Activated naive CD4-positive, alpha-beta T cell treated with anti-CD3 and anti-CD28 coated beads, Interleukin-2, amount 10 ng/mL, durations not matched to agents 7 days and 5 days (primary cell): ENCODE results near the gene COL4A1.
A peak's percentile ranks its signal among the peaks of the same experiment; 100 is the strongest.

Source experiments
- CTCF ChIA-PET: fragments of 350-600 bp; sonication (Branson Sonifier 250); formaldehyde crosslinking; loops from one replicate; lab custom pipeline; 2021; ENCODE audit warnings: antibody characterized with exemption; lab: Charles Lee
- DNase-seq: peaks from one replicate; pipeline ENCODE4 v3.0.0-alpha.2; 2020
- H3K27ac Mint-ChIP-seq: one replicate; pipeline ENCODE4 v1.8.0; 2021; ENCODE audit warnings: mild to moderate bottlenecking, moderate library complexity, mixed read lengths
- H3K27me3 Mint-ChIP-seq: one replicate; pipeline ENCODE4 v1.8.0; 2021; ENCODE audit warnings: mild to moderate bottlenecking, mixed read lengths
- H3K36me3 Mint-ChIP-seq: one replicate; pipeline ENCODE4 v1.8.0; 2021; ENCODE audit warnings: mixed read lengths
- H3K4me1 Mint-ChIP-seq: one replicate; pipeline ENCODE4 v1.8.0; 2021; ENCODE audit warnings: mixed read lengths
- H3K4me3 Mint-ChIP-seq: one replicate; pipeline ENCODE4 v1.8.0; 2021; ENCODE audit warnings: mild to moderate bottlenecking, moderate library complexity, mixed read lengths
- H3K9me3 Mint-ChIP-seq: one replicate; pipeline ENCODE4 v1.8.0; 2021; ENCODE audit warnings: mixed read lengths

The COL4A1 gene

DNA sequence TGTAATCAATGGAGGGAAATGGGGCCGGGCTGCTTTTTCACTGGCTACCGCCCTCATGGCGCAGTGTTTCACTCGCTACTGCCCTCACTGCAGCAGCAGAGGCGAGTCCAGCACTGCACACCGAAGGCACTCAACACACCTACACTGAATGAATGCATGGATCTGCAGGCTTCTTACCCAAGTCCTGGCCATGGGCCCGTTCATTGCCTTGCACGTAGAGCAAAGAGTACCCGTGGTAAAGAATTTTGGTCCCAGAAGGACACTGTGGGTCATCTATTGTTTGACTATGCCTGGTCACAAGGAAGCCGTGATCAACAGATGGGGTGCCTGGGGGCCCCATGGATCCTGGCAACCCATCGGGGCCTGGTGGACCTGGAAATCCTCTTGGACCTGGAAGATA, 144.9 kb downstream of the COL4A1 start:
- CTCF ChIA-PET: no interaction called here
- H3K4me3 Mint-ChIP-seq: no peak overlapping the region
- peaks cover 4% of the 10 kb centered on the region for H3K27me3 Mint-ChIP-seq
- no peaks in the 10 kb centered on the region for H3K36me3 Mint-ChIP-seq
- no peak for DNase-seq
- no peaks in the 10 kb centered on the region for H3K4me1 Mint-ChIP-seq
- no peak overlapping the region for H3K27ac Mint-ChIP-seq
- no peaks in the 10 kb centered on the region for H3K9me3 Mint-ChIP-seq

- Mint-ChIP-seq H3K9me3 (no peaks in the 10 kb centered on the region), H3K4me3 (no peak overlapping the region), H3K27ac (no peak overlapping the region), H3K36me3 (no peaks in the 10 kb centered on the region), H3K4me1 (no peaks in the 10 kb centered on the region), H3K27me3 (peaks cover 4% of the 10 kb centered on the region)
- CTCF ChIA-PET: no interaction called here
- no peak for DNase-seq
Measured at GRCh38 chr13:110161112-110161882, 145.7 kb downstream of the COL4A1 start.

DNA sequence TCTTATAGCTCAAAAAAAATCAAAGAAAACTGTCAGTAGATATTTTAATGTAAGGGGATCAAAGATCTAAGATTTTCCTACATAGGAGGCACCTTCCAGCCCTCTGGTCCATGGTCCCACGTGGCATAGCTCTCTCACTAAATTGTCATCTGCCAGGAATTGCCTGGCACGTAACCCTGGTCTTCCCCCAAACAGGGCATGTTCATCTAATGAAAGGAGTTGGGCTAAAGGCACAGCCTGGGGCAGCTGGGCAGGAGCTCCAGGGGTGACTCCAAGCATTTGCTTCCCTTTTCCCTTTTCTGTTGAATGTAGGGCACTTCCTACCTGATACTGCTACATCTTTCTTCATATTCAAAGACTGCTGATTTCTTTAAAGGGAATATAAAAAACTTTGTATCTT, 148.7 kb downstream of the COL4A1 start:
- no peaks in the 10 kb centered on the region for H3K36me3 Mint-ChIP-seq
- DNase-seq: no peak
- no peak overlapping the region for H3K27ac Mint-ChIP-seq
- no peaks in the 10 kb centered on the region for H3K4me1 Mint-ChIP-seq
- no peaks in the 10 kb centered on the region for H3K9me3 Mint-ChIP-seq
- no peak overlapping the region for H3K4me3 Mint-ChIP-seq
- CTCF ChIA-PET: no interaction called here
- peaks cover 10% of the 10 kb centered on the region for H3K27me3 Mint-ChIP-seq

DNA sequence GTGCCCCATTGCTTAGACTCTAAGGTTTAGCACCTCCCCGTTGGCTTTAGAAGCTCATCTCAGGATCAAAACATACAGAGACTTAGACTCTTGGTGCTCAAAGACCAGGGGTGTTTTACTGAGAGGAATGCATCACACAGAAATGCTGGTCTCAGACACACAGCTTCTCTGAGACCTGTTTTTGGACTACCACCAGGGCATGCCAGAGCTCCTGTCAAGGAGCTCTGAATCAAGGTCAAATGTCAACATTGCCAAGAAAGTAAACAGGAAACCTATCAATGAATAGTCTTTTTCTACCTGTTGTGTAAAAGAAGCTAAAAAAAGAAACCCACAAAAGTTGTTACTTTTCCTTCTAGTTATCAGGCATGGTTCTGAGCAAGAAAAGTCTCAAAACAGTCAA, 149.2 kb downstream of the COL4A1 start:
- no peak overlapping the region for H3K27ac Mint-ChIP-seq
- H3K4me1 Mint-ChIP-seq: no peaks in the 10 kb centered on the region
- DNase-seq: no peak
- H3K36me3 Mint-ChIP-seq: no peaks in the 10 kb centered on the region
- CTCF ChIA-PET: no interaction called here
- peaks cover 10% of the 10 kb centered on the region for H3K27me3 Mint-ChIP-seq
- no peak overlapping the region for H3K4me3 Mint-ChIP-seq
- no peaks in the 10 kb centered on the region for H3K9me3 Mint-ChIP-seq

DNA sequence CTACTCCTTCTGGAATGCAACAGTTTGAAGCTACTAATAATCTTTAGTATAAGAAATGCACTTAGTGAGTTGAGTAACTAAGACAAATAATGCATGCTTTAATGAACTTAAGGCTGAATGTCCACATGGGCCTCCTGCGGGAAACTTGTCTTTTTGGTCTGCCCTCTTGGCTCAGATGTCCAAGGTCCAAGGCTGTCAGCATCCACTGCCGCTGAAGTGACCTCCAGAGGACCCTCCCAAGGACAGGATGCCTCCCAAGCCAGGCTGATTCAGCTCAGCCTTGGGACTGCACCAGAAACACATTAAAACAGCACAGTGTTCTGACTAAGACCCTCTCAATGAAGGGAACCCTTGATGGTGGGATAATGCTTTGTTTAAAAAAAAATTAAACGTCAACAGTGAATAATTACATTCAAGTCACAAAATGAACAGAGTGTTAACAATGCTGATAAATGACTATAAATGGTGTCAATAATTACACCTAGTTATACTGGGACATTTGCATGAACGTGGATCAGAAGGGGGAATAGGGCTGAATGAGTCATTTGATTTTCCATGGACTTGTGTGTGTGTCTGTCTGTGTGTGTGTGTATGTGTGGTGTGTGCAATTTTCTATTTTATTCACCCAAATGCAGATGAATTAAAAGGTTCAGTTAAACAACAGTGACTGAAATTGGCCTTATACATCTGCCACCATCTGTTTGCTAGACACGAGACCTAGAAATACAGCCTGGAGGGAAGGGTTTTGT, 150.5 kb downstream of the COL4A1 start:
- CTCF ChIA-PET: no interaction called here
- DNase-seq: no peak
- Mint-ChIP-seq H3K36me3 (no peaks in the 10 kb centered on the region), H3K4me3 (no peak overlapping the region), H3K9me3 (no peaks in the 10 kb centered on the region), H3K4me1 (no peaks in the 10 kb centered on the region), H3K27ac (no peak overlapping the region), H3K27me3 (peaks cover 6% of the 10 kb centered on the region)

GRCh38 chr13:110155072-110155471, 151.9 kb downstream of the COL4A1 start:
- H3K4me3 Mint-ChIP-seq: no peak overlapping the region
- CTCF ChIA-PET: interaction anchor here (0.9 kb wide), 1 partner anchor 22 kb away, joined by 4 read pairs; no protein-coding TSS in a partner anchor
- no peak overlapping the region for H3K27ac Mint-ChIP-seq
- no peak for DNase-seq
- no peaks in the 10 kb centered on the region for H3K9me3 Mint-ChIP-seq
- H3K36me3 Mint-ChIP-seq: no peaks in the 10 kb centered on the region
- H3K4me1 Mint-ChIP-seq: no peaks in the 10 kb centered on the region
- peaks cover 6% of the 10 kb centered on the region for H3K27me3 Mint-ChIP-seq

GRCh38 chr13:110154410-110154933, 152.5 kb downstream of the COL4A1 start:
- Mint-ChIP-seq H3K36me3 (no peaks in the 10 kb centered on the region), H3K27ac (no peak overlapping the region), H3K4me1 (no peaks in the 10 kb centered on the region), H3K4me3 (no peak overlapping the region), H3K27me3 (peaks cover 6% of the 10 kb centered on the region), H3K9me3 (no peaks in the 10 kb centered on the region)
- CTCF ChIA-PET: interaction anchor here (0.6 to 0.9 kb wide), 2 partner anchors 23 to 433 kb away, joined by 3 to 4 read pairs; no protein-coding TSS in a partner anchor
- no peak for DNase-seq

DNA sequence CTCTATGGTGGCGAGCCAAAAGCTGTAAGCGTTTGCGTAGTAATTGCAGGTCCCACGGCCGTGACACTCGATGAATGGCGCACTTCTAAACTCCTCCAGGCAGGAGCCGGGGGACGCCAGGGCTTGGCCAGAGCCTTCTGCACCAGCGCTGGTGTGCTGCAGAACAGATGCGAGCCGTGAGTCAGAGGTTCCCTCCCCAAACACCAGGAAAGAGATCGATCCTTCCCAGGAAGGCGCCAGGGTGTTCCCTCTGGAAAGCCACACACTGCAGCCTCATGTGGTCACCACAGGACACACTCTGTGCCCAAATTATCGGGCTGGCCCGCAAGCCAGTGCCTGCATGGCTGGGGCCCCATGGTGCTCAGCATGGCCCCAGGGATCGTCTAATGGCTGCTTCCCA, 154.6 kb downstream of the COL4A1 start:
- CTCF ChIA-PET: no interaction called here
- no peaks in the 10 kb centered on the region for H3K36me3 Mint-ChIP-seq
- no peak overlapping the region for H3K27ac Mint-ChIP-seq
- H3K9me3 Mint-ChIP-seq: no peaks in the 10 kb centered on the region
- peaks cover 8% of the 10 kb centered on the region for H3K27me3 Mint-ChIP-seq
- H3K4me1 Mint-ChIP-seq: no peaks in the 10 kb centered on the region
- H3K4me3 Mint-ChIP-seq: no peak overlapping the region
- no peak for DNase-seq

- peaks cover 8% of the 10 kb centered on the region for H3K27me3 Mint-ChIP-seq
- no peak overlapping the region for H3K4me3 Mint-ChIP-seq
- CTCF ChIA-PET: interaction anchor here (0.6 kb wide), 1 partner anchor 12 kb away, joined by 3 read pairs; no protein-coding TSS in a partner anchor
- H3K27ac Mint-ChIP-seq: no peak overlapping the region
- no peaks in the 10 kb centered on the region for H3K4me1 Mint-ChIP-seq
- no peaks in the 10 kb centered on the region for H3K9me3 Mint-ChIP-seq
- DNase-seq: no peak
- H3K36me3 Mint-ChIP-seq: no peaks in the 10 kb centered on the region
Measured at GRCh38 chr13:110151462-110151861, 155.5 kb downstream of the COL4A1 start.

- Mint-ChIP-seq H3K36me3 (no peaks in the 10 kb centered on the region), H3K4me1 (no peaks in the 10 kb centered on the region), H3K9me3 (no peaks in the 10 kb centered on the region), H3K27me3 (peaks cover 8% of the 10 kb centered on the region), H3K27ac (no peak overlapping the region), H3K4me3 (no peak overlapping the region)
- CTCF ChIA-PET: no interaction called here
- DNase-seq: no peak
Measured at GRCh38 chr13:110150384-110151101, 156.4 kb downstream of the COL4A1 start.

DNA sequence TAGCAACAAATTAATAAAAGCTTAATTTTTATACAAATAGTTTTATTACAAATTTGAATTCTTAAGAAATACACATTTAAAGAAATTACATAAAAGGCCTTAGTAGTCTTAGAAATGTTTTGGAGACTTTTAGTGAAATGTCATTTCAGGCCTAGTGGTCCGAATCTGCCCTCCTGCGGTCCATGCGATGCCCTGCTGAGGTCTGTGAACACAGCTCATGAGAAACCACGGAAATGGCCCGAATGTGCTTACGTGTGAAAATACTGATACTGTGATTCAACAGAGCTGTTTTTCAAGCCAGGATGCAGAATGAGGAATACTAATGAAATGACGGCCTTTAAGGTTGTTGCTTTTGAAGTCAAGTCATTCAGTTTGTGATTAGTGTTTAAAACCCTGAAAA, 157.9 kb downstream of the COL4A1 start:
- Mint-ChIP-seq H3K27me3 (peaks cover 3% of the 10 kb centered on the region), H3K4me3 (no peak overlapping the region), H3K9me3 (no peaks in the 10 kb centered on the region), H3K27ac (no peak overlapping the region), H3K4me1 (no peaks in the 10 kb centered on the region), H3K36me3 (no peaks in the 10 kb centered on the region)
- no peak for DNase-seq
- CTCF ChIA-PET: no interaction called here

DNA sequence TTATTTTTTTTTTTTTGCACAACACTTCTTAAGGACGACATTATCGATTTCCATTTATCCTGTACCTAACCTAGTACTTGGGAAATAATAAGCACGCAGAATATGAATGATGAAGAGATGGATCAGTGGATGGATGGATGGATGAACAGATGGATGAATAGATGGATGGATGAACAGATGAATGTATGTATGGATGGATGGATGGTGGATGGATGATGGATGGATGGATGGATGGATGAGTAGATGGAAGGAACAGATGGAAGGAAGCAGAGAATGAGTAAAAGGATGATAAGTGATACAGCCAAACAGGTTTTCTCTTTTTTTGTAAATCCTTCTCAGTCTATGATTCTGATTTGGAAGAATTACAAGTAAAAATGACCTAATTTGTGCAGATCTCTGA, 166.9 kb downstream of the COL4A1 start:
- Mint-ChIP-seq H3K36me3 (no peaks in the 10 kb centered on the region), H3K27ac (no peak overlapping the region), H3K27me3 (peaks cover 39% of the 10 kb centered on the region), H3K4me3 (no peak overlapping the region), H3K9me3 (no peaks in the 10 kb centered on the region), H3K4me1 (peaks cover 13% of the 10 kb centered on the region)
- CTCF ChIA-PET: no interaction called here
- no peak for DNase-seq

DNA sequence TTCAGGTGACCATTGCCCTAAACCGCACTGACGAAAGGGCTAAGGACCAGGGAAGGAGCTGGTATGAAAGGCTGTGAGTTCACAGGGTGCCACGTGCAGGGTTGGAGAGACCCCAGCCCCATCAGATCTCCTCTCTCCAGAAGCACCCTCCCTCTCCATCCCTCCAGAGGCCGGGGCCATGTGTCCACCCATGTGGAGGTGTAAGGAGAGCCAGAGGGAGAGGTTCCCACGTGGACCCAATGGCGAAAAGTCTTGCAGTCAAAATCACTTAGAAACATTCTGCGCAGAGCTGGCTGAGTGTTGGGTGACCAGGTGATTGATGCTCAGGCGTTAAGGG, 168.3 kb downstream of the COL4A1 start:
- Mint-ChIP-seq H3K4me3 (peak overlapping the region; percentile 33), H3K27ac (no peak overlapping the region), H3K9me3 (no peaks in the 10 kb centered on the region), H3K27me3 (peaks cover 39% of the 10 kb centered on the region), H3K36me3 (no peaks in the 10 kb centered on the region), H3K4me1 (peaks cover 13% of the 10 kb centered on the region)
- CTCF ChIA-PET: no interaction called here
- DNase-seq: no peak

DNA sequence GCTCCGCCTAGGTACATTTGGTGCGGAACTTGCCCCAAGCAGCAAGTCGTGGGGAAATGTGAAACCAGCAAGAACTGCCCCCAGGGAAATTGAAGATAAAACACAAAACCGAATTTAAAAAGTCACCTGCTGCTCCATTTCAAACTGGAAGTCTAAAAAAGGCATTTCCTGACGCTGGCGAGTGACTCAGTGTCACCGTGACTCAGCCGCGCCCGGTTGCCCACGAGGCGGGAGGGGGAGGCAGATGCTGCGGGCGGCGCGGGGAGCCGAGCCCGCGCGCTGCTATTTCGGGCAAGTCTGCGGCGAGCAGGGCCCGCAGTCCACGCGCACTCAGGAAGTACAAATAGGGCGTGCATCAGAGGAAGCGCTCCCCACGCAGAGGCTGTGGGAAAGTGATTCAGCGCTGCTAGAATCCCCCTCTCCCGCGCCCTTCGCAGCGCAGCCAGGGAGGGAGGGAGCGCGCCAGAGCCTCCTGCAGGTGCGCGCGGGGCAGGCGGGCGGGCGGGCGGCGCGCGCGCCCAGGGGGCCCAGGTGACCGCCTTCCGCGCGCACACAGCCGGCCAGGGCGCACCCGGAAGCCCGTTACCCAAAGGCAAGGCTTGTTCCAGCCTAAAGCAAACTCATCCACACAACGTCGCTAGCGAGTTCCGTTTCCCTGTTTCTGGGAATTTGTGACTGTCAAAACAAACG, 168.8 kb downstream of the COL4A1 start:
- Mint-ChIP-seq H3K36me3 (no peaks in the 10 kb centered on the region), H3K4me3 (peak overlapping the region; percentile 74), H3K27me3 (peaks cover 39% of the 10 kb centered on the region), H3K9me3 (no peaks in the 10 kb centered on the region), H3K4me1 (peaks cover 13% of the 10 kb centered on the region), H3K27ac (peak overlapping the region; percentile 80)
- CTCF ChIA-PET: no interaction called here
- DNase-seq: peak; percentile 79
